Cardiac fibroblast (primary cell): ENCODE data around the gene SFI1.
"Not testable (repeated sequence)": the region's sequence is repeated elsewhere in the genome, so short reads cannot be mapped to it uniquely, and the experiment has no call there.

ENCODE experiments used
- DNase-seq, 2 donors: peaks; one replicate each; pipeline versions ENCODE4 v3.0.0 to v3.0.0-alpha.2; 2010; ENCODE audit warnings: low read depth in 2 of 2
- H3K4me3 ChIP-seq, 2 donors: replicated peaks in 1 of 2; 1 replicate in 1 of 2; 2 replicates in 1 of 2; pipeline ENCODE4 v1.5.1; 2011; ENCODE audit warnings: low read depth in 2 of 2, low read length in 2 of 2, mild to moderate bottlenecking in 2 of 2, moderate library complexity in 1 of 2
- TF ChIP-seq, protein P1 (sequence below): IDR thresholded peaks from one replicate; pipeline ENCODE4 v1.5.1; 2011; ENCODE audit warnings: low read depth, mild to moderate bottlenecking, low read length, inconsistent platforms

Gene SFI1

DNA sequence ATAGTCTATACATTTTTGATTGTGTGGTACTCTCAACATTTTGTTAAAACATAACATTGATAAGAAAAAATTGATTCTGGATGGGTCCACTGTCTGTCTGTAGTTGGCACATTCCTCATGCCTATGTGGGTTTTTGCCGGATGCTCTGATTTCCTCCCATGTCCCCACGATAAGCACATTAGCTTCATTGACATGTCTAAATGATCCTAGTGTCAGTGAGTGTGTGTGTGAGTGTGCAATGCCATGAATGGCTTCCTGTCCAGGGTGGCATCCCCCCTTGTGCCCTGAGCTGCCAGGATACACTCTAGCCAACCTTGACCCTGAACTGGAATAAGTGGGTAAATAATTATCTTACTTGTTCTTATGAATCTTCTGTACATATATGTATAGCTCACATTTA lies 5.4 kb downstream of the SFI1 start:
- no peak overlapping the region for H3K4me3 ChIP-seq
- TF ChIP-seq, protein P1, sequence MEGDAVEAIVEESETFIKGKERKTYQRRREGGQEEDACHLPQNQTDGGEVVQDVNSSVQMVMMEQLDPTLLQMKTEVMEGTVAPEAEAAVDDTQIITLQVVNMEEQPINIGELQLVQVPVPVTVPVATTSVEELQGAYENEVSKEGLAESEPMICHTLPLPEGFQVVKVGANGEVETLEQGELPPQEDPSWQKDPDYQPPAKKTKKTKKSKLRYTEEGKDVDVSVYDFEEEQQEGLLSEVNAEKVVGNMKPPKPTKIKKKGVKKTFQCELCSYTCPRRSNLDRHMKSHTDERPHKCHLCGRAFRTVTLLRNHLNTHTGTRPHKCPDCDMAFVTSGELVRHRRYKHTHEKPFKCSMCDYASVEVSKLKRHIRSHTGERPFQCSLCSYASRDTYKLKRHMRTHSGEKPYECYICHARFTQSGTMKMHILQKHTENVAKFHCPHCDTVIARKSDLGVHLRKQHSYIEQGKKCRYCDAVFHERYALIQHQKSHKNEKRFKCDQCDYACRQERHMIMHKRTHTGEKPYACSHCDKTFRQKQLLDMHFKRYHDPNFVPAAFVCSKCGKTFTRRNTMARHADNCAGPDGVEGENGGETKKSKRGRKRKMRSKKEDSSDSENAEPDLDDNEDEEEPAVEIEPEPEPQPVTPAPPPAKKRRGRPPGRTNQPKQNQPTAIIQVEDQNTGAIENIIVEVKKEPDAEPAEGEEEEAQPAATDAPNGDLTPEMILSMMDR: no peak
- DNase-seq: no peak

DNA sequence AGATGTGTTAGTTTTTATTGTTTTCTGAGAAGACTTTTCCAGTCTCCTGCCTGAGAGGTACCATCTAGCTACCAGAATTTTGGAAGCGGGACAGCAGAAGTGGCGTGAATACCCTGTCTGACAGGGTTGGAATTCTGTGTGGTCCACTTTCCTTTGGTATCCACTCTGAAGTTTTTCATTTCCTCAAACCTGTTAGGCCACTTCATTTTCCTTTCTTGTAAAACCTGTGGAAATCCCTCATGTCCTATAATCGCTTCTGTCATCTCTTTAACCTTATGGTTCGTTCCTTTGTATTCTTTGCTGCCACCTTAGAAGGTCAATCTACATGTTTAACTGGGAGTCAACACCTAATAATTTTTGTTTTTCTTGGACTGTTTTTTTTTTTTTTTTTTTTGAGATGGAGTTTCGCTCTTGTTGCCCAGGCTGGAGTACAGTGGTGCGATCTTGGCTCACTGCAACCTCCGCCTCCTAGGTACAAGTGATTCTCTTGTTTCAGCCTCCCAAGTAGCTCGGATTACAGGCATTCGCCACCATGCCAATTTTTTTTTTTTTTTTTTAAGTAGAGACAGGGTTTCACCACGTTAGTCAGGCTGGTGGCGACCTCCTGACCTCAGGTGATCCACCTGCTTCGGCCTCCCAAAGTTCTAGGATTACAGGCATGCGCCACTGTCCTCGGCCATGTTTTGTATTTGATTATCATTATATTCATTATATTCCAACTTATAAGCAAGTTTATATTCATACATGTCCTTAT lies 7.1 kb downstream of the SFI1 start:
- H3K4me3 ChIP-seq: no peak overlapping the region
- DNase-seq: no peak
- TF ChIP-seq, protein P1: no peak

DNA sequence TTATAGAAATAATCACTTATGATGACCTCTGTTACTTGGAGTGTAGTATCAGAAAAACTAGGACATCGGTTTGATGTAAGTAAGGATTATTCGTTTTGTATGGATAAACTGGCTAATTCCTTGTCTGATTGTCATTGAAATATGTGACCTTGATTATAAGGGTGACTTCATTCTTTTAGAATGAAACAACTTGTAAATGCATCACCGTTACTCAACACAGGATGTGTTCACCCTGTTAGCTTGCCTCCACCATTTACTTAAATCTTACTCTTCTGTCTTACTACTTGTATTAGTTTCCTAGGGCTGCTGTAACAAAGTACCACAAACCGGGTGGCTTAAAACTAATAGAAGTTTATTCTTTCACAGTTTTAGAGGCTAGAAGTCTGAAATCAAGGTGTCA lies 7.9 kb downstream of the SFI1 start:
- DNase-seq: peak; percentile 31 to 74
- no peak overlapping the region for H3K4me3 ChIP-seq
- TF ChIP-seq, protein P1: no peak

DNA sequence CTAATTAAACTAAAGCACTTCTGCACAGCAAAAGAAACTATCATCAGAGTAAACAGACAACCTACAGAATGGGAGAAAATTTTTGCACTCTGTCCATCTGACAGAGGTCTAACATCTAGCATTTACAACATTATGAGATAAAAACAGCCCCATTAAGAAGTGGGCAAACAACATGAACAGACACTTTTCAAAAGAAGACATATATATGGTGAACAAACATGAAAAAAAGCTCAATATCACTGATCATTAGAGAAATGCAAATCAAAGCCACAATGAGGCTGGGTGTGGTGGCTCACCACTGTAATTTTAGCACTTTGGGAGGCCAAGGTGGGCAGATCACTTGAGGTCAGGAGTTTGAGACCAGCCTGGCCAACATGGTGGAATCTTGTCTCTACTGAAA lies 11.2 kb downstream of the SFI1 start:
- H3K4me3 ChIP-seq, DNase-seq: not testable (repeated sequence)

DNA sequence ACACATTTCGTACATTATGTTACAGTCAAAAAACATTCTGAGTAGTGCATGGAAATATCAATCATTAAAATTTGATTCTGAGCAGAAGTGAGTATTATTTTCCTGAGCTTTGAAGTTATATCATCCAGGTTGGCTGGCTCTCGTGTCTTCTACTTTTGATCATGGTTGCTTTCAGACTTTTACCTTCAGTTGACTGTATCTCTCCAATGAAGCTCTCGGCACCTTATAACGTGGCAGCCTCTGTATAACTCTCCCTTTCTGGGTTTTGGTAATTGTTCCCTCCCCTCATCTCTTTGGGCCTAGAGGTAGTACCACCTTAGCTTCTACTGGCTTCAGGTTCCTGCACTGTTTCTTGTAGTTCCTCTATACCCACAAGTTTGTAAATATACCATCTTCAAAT lies 12.2 kb downstream of the SFI1 start:
- H3K4me3 ChIP-seq: no peak overlapping the region
- DNase-seq: no peak
- TF ChIP-seq, protein P1: no peak

DNA sequence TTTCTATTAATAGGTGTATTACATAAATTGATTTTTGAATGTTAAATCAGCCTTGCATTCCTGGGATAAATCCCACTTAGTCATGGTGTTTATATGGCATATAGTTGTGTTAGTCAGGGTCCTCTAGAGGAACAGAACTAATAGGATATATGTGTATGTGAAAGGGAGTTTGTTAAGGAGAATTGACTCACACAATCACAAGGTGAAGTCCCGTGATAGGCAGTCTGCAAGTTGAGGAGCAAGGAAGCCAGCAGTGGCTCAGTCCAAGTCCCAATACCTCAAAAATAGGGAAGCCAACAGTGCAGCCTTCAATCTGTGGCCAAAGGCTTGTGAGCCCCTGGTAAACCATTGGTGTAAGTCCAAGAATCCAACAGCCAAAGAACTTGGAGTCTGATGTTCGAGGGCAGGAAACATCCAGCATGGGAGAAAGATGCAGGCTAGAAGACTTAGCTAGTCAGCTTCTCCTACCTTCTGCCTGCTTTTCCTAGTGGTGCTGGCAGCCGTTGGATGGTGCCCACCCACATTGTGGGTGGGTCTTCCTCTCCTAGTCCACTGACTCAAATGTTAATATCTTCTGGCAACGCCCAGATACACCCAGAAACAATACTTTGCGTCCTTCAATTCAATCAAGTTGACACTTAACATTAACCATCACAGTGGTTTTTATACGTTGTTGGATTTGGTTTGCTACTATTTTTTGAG lies 12.9 kb downstream of the SFI1 start:
- TF ChIP-seq, protein P1: no peak
- H3K4me3 ChIP-seq: no peak overlapping the region
- no peak for DNase-seq

DNA sequence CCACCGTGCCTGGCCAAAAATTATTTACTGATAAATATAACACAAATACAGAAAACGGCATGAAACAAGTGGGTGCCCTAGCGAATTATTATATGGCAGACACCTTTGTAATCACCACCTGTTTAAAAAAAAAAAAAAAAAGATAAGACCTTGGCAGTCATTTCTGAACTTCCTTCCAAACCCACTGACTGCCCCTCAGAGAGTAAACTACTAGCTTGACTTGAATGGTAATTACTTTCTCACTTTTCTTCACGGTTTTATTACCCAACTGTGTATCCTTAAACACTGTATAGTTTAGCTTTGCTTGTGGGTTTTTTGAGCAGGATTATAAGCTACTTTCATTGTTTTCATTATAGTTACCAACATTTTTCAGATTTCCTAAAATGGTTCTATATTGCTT lies 23.7 kb downstream of the SFI1 start:
- TF ChIP-seq, protein P1: no peak
- H3K4me3 ChIP-seq: no peak overlapping the region
- DNase-seq: no peak

DNA sequence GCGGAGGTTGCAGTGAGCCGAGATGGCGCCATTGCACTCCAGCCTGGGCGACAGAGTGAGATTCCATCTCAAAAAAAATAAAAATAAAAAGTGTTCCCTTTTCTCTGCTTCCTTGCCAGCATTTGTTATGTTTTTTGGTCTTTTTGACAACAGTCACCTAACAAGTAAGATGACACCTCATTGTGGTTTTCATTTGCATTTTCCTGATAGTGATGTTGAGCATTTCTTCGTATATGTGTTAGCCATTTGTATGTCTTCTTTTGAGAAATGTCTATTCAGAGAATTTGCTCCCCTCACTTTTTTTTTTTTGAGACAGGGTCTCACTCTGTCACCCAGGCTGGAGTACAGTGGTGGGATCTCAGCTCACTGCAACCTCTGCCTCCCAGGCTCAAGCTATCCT lies 27.8 kb downstream of the SFI1 start:
- H3K4me3 ChIP-seq, DNase-seq: not testable (repeated sequence)
